Colonic mucosa (tissue), 4 donors: ENCODE data around the gene CDC42EP4. TPM values are rescaled to one million over a fixed set of nuclear protein-coding genes. Genes with fewer than 3 reads are reported as not detected.

Experiments used
- DNase-seq: peaks from one replicate; pipeline ENCODE4 v3.0.0-alpha.2; 2020
- H3K27ac ChIP-seq: fragments of 200-600 bp; one replicate; pipeline ENCODE4 v1.8.0; 2021
- H3K27me3 ChIP-seq: fragments of 200-600 bp; one replicate; pipeline ENCODE4 v1.8.0; 2021
- H3K36me3 ChIP-seq: fragments of 200-600 bp; one replicate; pipeline ENCODE4 v1.8.0; 2021
- H3K4me1 ChIP-seq: fragments of 200-600 bp; one replicate; pipeline ENCODE4 v1.8.0; 2021; ENCODE audit warnings: mild to moderate bottlenecking
- H3K4me3 ChIP-seq: fragments of 200-600 bp; one replicate; pipeline ENCODE4 v1.8.0; 2021
- H3K9ac ChIP-seq, 2 donors: one replicate each; pipeline ENCODE4 v1.7.0; 2013; ENCODE audit warnings: control low read depth in 2 of 2, low read depth in 2 of 2, low read length in 2 of 2
- H3K9me3 ChIP-seq: fragments of 200-600 bp; one replicate; pipeline ENCODE4 v1.8.0; 2021
- CTCF ChIP-seq: fragments of 200-600 bp; IDR thresholded peaks from one replicate; pipeline ENCODE4 v1.8.0; 2022; ENCODE audit warnings: antibody characterized with exemption, mild to moderate bottlenecking
- intact Hi-C: fragments of 100-400 bp; cut with DNase I; formaldehyde crosslinking; loops from one replicate; pipeline ENCODE4 v1.14.1; 2022
- total RNA-seq, 2 donors: library from RNA; stranded (reverse); fragmentation: NEBNext Ultra II Directional in 1 of 2; extraction: Animal tissue kit (Norgen Biotek cat#: 25700) in 1 of 2; gene quantifications; one replicate each; pipeline ENCODE4 v1.2.1, GENCODE V29; 2021
- donor health status: healthy.
- donor health status: DM: no; HTN: no; CAD: no.
- donor health status: DM: no; HTN: no; CAD: no.

The CDC42EP4 gene
- total RNA-seq, 2 donors from 2014 or later, result 52.8 to 65.3 TPM

GRCh38 chr17:73331060-73331459, 19.3 kb upstream of the CDC42EP4 start:
- H3K27me3 ChIP-seq, result no peaks in the 10 kb centered on the region
- no peaks in the 10 kb centered on the region for H3K36me3 ChIP-seq
- no peak overlapping the region for H3K4me3 ChIP-seq
- H3K4me1 ChIP-seq, result peaks cover 6% of the 10 kb centered on the region
- no peaks in the 10 kb centered on the region for H3K9me3 ChIP-seq
- no peak overlapping the region for H3K27ac ChIP-seq
- no peak overlapping the region for H3K9ac ChIP-seq
- intact Hi-C loops, result no loop called here
- no peak for TF ChIP-seq CTCF
- no peak for DNase-seq

DNA sequence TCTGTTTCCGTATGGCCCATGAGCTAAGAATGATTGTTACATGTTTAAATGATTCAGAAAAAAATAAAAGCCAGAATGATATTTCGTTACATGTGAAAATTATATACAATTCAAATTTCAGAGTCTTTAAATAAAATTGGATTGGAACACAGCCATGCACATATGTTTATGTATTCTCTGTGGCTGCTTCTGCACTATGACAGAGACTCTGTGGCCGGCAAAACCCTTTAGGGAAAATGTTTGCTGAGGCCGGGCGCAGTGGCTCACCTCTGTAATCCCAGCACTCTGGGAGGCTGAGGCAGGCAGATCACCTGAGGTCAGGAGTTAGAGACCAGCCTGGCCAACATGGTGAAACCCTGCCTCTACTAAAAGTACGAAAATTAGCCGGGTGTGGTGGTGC, 15.9 kb upstream of the CDC42EP4 start:
- Histone ChIP-seq H3K4me3 (no peak overlapping the region), H3K27me3 (no peaks in the 10 kb centered on the region), H3K9ac (no peak overlapping the region), H3K9me3 (no peaks in the 10 kb centered on the region), H3K27ac (no peak overlapping the region), H3K4me1 (no peaks in the 10 kb centered on the region), H3K36me3 (no peaks in the 10 kb centered on the region)
- intact Hi-C loops, result no loop called here
- TF ChIP-seq CTCF, result no peak
- no peak for DNase-seq

- H3K9me3 ChIP-seq, result no peaks in the 10 kb centered on the region
- intact Hi-C loops, result no loop called here
- no peaks in the 10 kb centered on the region for H3K27me3 ChIP-seq
- H3K9ac ChIP-seq, result no peak overlapping the region
- H3K4me3 ChIP-seq, result no peak overlapping the region
- no peaks in the 10 kb centered on the region for H3K4me1 ChIP-seq
- no peak for TF ChIP-seq CTCF
- DNase-seq, result no peak
- H3K36me3 ChIP-seq, result no peaks in the 10 kb centered on the region
- no peak overlapping the region for H3K27ac ChIP-seq
Measured at GRCh38 chr17:73325527-73325842, 13.7 kb upstream of the CDC42EP4 start.

DNA sequence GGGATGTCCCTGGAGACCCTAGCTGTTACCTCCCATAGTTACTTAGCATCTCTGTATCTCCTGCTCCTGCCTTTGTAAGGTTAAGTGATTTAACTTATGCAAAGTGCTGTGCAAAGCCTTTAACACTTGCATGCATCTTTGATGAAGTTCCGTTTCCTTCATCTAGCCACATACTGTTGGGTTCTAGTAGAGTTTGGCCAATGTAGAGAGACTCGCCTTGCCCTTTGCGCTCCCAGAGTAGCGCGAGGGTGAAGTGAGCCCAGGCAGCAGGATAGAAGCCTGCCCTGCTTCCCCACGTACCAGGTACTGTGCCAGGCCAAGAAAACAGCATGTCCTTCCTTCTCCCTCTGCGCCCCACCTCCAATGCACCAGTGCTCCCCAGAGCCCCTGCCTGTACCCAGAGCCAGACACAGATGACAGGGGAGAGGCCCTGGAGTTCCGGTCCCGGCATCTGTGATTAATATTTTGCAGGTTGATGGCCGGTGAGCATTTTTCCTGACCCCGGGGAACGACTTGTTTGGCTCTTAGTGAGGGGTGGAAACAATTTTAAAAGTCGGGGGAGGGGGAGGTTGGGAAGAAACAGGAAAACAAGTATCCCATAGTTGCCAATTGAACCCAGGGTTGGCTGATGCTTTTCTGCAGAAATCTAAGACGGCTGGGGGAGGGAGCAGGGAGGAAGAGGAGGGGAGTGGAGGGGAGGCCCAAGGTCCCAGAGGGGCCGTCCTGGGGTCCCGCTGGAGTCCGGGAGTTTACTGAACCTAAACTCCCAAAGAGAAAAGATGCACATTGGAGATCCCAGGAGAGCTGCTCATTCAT, 13.1 kb upstream of the CDC42EP4 start:
- no peaks in the 10 kb centered on the region for H3K9me3 ChIP-seq
- intact Hi-C loops, result no loop called here
- no peaks in the 10 kb centered on the region for H3K36me3 ChIP-seq
- no peak overlapping the region for H3K27ac ChIP-seq
- DNase-seq, result no peak
- no peak overlapping the region for H3K9ac ChIP-seq
- H3K4me3 ChIP-seq, result no peak overlapping the region
- TF ChIP-seq CTCF, result no peak
- no peaks in the 10 kb centered on the region for H3K27me3 ChIP-seq
- H3K4me1 ChIP-seq, result no peaks in the 10 kb centered on the region

DNA sequence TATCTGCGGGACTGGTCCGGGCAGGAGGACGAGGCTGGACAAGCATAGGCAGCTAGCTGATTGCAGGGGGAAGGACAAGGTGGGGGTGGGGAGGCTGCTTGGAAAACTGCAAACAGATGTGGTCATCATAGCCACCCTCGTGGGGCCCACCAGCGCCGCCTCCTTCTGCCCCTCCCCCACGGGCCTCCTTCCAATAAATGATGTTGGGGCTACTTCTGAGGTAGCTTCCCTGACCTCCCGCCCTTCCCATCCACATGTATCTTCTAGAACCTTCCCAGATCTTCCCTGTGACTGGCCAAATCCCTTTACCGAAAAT, 12.3 kb upstream of the CDC42EP4 start:
- no peaks in the 10 kb centered on the region for H3K27me3 ChIP-seq
- H3K4me1 ChIP-seq, result no peaks in the 10 kb centered on the region
- no peaks in the 10 kb centered on the region for H3K9me3 ChIP-seq
- H3K4me3 ChIP-seq, result no peak overlapping the region
- no peaks in the 10 kb centered on the region for H3K36me3 ChIP-seq
- intact Hi-C loops, result no loop called here
- no peak overlapping the region for H3K9ac ChIP-seq
- H3K27ac ChIP-seq, result no peak overlapping the region
- TF ChIP-seq CTCF, result no peak
- no peak for DNase-seq
